GM10248 (cell line): Measurements from ENCODE around the gene CLNK.

Experiments used
- CTCF ChIA-PET: fragments of 300-600 bp; sonication (Branson Sonifier 250); formaldehyde crosslinking; extraction: SDS; loops from one replicate; lab custom pipeline; 2021; ENCODE audit warnings: antibody characterized with exemption; lab: Yijun Ruan, JAX
- POLR2A ChIA-PET: fragments of 350-650 bp; sonication (Branson Sonifier 250); formaldehyde crosslinking; extraction: SDS; loops from one replicate; lab custom pipeline; 2020; ENCODE audit warnings: antibody characterized with exemption; lab: Yijun Ruan, JAX
- DNase-seq: peaks from one replicate; pipeline ENCODE4 v3.0.0; 2012; ENCODE audit errors: extremely low spot score
- TF ChIP-seq, protein P1 (sequence below): IDR thresholded peaks from 2 replicates; pipeline ENCODE4 v1.5.1; 2012; ENCODE audit warnings: mild to moderate bottlenecking, low read depth; ENCODE audit errors: extremely low read depth, missing control alignments, control extremely low read depth

The CLNK gene

DNA sequence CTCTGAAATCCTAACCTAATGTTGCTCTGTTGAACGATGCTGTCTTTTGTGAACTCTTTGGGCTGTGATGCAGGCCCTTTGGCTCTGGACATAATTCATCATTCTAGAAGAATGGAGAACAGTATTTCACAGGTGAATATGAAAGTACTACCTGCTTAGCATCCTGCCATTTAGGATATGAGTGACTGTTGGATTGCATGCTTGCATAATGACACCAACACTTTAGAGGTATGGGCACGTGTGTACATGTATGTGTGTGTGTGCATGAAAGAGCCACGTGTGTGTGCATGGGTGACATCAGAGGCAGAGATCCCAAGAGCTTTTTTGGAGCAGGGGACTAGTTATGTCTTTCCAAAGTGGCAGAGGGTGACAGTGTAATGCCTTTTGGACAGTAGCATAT is 157.1 kb downstream of the CLNK start:
- DNase-seq, result no peak
- ChIA-PET CTCF (interaction anchor here (1.0 to 4.7 kb wide), 2 partner anchors 8 to 11 kb away, joined by 3 to 29 read pairs; no protein-coding TSS in a partner anchor), POLR2A (no interaction called here)
- TF ChIP-seq, protein P1, sequence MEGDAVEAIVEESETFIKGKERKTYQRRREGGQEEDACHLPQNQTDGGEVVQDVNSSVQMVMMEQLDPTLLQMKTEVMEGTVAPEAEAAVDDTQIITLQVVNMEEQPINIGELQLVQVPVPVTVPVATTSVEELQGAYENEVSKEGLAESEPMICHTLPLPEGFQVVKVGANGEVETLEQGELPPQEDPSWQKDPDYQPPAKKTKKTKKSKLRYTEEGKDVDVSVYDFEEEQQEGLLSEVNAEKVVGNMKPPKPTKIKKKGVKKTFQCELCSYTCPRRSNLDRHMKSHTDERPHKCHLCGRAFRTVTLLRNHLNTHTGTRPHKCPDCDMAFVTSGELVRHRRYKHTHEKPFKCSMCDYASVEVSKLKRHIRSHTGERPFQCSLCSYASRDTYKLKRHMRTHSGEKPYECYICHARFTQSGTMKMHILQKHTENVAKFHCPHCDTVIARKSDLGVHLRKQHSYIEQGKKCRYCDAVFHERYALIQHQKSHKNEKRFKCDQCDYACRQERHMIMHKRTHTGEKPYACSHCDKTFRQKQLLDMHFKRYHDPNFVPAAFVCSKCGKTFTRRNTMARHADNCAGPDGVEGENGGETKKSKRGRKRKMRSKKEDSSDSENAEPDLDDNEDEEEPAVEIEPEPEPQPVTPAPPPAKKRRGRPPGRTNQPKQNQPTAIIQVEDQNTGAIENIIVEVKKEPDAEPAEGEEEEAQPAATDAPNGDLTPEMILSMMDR, result no peak

DNA sequence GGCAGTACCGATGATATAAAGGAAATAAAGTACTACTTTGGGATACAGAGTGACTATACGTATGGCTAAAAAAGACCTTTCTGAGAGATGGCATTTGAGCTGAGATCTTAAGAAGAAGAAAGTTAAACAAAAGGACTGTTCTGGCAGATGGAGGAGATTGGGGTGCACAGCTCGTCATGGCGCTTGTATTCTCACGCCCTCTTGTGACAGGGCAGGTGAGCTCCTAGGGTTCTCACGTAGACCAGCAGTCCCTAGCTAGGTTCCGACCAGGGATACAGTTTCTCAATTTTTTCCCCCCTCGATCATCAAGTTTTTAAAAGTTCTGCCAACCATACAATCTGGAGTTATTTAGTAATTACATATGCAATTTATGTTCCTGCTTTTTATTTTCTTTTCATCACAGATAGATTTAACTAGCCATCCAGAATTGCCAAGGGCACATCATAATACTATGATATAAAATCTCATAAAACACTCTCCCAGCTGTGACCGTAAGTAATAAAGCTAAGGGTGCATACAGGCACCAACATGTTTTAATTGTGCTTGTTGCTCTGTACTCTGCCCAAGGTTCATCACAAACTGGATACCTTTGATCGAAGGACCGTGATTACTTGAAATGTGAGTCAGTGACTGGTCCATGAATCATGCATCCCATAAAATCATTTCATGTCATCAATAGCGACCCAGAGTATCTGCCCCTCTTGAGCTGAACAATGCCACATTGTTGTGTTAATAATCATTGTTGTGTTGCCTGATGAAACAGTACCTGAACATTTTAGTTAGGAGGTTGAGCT is 157.9 kb downstream of the CLNK start:
- DNase-seq, result no peak
- POLR2A ChIA-PET, result no interaction called here
- TF ChIP-seq, protein P1, result no peak
- CTCF ChIA-PET, result interaction anchor here (0.9 to 4.7 kb wide), 5 partner anchors 9 to 372 kb away, joined by 3 to 29 read pairs (median 5); no protein-coding TSS in a partner anchor

DNA sequence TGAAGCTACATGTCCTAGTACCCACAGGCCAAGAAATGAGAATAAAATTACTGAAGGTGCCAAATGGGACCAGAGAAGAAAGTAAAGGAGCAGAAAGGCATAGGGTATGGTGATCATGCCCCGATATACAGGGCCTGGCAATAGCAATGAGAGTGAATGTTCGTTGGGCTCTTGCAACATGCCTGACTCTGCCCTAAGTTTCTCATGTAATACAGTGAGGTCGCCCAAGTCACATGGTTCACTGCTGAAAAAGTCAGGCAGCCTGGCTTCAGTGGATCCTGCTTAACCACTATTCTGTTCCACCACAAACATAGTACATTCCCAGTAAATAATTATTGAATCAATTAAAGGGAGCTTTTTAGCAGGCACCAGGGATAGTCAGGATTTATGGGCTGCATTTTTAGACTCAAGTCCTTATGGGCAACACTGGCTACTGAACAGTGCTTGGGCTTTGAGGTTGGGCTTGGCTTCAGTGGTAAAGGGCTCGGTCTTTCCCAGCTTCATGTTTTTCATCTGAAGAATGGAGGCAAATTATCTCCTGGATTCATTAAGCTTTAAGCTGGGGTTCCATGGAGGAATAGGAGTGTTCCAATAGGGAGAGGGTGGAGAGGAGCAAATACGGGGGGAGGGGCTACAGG is 160.3 kb downstream of the CLNK start:
- POLR2A ChIA-PET, result no interaction called here
- DNase-seq, result no peak
- CTCF ChIA-PET, result interaction anchor here (1.3 to 4.7 kb wide), 3 partner anchors 11 to 25 kb away, joined by 3 to 29 read pairs (median 5); no protein-coding TSS in a partner anchor
- TF ChIP-seq, protein P1, result no peak

DNA sequence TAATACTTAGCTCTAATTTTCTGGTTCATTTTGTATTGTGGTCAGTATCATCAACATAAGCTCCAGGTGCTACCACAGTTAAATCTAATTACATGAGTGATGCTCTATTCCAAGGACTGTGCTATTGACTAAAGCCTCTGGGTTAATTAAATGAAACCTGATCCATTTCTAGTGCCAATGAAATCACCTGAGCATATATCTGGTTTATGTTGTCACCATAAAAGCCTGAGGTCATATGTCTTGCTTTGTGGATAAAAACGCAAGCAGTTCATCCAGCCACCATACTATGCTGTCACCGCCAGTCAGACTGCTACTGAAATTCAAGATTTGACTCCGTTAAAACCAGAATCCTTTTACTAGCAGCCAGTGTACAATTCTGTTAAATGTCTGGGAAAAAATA is 163.1 kb downstream of the CLNK start:
- DNase-seq, result no peak
- CTCF ChIA-PET, result no interaction called here

DNA sequence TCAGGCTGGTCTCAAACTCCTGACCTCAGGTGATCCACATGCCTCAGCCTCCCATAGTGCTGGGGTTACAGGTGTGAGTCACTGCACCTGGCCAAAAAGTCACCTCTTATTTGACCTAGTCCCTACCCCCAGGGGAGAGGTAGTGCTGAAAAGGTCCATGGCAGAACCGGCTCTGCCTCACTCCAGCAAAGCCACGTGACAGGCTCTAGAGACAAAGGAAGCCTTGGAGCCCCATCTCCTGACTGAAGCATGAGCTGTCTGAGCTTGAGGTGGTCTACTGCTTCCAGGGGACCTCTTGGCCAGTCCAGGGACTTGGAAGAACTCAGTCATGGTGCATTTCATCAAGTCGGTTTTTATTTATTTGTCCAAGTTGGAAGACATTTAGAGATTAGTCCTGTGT is 174.8 kb downstream of the CLNK start:
- CTCF ChIA-PET, result no interaction called here
- TF ChIP-seq, protein P1, result no peak
- POLR2A ChIA-PET, result interaction anchor here (0.6 kb wide), 1 partner anchor 25 kb away, joined by 3 read pairs; no protein-coding TSS in a partner anchor
- no peak for DNase-seq

More for the DNA sequence above, 163.1 kb downstream of the CLNK start:
- TF ChIP-seq, protein P1, result no peak
- POLR2A ChIA-PET, result no interaction called here

DNA sequence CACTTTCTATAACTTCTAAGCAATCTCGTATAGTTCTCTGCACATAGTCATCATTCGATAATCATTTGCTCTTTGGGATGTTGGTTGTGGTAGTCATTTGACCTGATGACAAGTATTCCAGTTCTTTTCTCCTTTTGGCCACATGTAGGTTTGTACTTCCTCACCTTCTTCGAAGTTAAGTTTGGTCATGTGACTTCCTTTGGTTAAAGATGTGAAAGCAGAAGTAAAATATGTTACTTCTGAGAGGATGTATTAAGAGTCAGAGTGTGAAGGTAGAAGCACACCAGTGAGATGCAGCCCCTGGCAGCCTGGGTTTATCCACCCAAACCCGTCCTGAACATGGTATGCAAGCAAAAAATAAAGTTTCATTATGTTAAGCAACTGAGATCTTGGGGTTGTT is 178.5 kb downstream of the CLNK start:
- CTCF ChIA-PET, result no interaction called here
- POLR2A ChIA-PET, result no interaction called here
- TF ChIP-seq, protein P1, result no peak
- no peak for DNase-seq
